ENCODE measurements around the gene SEMA5A.

DNA sequence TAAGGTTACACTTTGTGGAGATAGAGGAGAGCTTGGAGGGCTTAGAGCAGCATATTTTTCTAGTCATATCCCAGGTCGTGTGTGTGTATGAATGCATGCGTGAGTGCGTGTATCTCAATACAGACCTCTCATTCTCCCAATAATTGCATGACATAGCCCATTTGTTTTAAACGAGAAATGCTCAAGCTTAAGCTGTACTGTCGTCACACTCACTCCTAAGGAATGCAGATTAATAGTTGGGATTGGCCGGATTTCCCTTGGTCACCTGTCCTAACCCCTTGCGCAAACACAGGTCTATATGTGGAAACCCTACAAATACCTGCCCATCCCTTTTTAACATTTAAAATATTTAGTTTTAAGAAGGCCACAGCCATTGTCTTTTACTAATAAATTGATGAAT lies 165.8 kb downstream of the SEMA5A start:
- TF ChIP-seq ZBTB7A (tag by site-specific recombination; IDR thresholded peaks at IDR 0.05; ENCODE audit: low read depth) = no peak
- TF ChIP-seq, protein P1, sequence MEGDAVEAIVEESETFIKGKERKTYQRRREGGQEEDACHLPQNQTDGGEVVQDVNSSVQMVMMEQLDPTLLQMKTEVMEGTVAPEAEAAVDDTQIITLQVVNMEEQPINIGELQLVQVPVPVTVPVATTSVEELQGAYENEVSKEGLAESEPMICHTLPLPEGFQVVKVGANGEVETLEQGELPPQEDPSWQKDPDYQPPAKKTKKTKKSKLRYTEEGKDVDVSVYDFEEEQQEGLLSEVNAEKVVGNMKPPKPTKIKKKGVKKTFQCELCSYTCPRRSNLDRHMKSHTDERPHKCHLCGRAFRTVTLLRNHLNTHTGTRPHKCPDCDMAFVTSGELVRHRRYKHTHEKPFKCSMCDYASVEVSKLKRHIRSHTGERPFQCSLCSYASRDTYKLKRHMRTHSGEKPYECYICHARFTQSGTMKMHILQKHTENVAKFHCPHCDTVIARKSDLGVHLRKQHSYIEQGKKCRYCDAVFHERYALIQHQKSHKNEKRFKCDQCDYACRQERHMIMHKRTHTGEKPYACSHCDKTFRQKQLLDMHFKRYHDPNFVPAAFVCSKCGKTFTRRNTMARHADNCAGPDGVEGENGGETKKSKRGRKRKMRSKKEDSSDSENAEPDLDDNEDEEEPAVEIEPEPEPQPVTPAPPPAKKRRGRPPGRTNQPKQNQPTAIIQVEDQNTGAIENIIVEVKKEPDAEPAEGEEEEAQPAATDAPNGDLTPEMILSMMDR (tag by site-specific recombination; IDR thresholded peaks at IDR 0.05) = no peak
- no peak for TF ChIP-seq ZNF354C (tag by site-specific recombination; IDR thresholded peaks at IDR 0.05; ENCODE audit: borderline replicate concordance, low read depth)
